ENCODE data around the gene WSB2.

WSB2 gene

GRCh38 chr12:118044577-118044976 lies 16.4 kb downstream of the WSB2 start:
- H3K4me3 ChIP-seq (ENCODE audit: low read length) = no peak overlapping the region
- DNase-seq (ENCODE audit: low read depth) = no peak
- TF ChIP-seq, protein P1, sequence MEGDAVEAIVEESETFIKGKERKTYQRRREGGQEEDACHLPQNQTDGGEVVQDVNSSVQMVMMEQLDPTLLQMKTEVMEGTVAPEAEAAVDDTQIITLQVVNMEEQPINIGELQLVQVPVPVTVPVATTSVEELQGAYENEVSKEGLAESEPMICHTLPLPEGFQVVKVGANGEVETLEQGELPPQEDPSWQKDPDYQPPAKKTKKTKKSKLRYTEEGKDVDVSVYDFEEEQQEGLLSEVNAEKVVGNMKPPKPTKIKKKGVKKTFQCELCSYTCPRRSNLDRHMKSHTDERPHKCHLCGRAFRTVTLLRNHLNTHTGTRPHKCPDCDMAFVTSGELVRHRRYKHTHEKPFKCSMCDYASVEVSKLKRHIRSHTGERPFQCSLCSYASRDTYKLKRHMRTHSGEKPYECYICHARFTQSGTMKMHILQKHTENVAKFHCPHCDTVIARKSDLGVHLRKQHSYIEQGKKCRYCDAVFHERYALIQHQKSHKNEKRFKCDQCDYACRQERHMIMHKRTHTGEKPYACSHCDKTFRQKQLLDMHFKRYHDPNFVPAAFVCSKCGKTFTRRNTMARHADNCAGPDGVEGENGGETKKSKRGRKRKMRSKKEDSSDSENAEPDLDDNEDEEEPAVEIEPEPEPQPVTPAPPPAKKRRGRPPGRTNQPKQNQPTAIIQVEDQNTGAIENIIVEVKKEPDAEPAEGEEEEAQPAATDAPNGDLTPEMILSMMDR (conservative IDR thresholded peaks at IDR 0.05; ENCODE audit: low read depth, low read length) = no peak

- H3K4me3 ChIP-seq (ENCODE audit: low read length) = no peak overlapping the region
- no peak for DNase-seq (ENCODE audit: low read depth)
- TF ChIP-seq, protein P1 (conservative IDR thresholded peaks at IDR 0.05; ENCODE audit: low read depth, low read length) = no peak
These were observed 16.9 kb downstream of the WSB2 start for GRCh38 chr12:118044075-118044474.

- no peak for DNase-seq (ENCODE audit: low read depth)
- TF ChIP-seq, protein P1 (conservative IDR thresholded peaks at IDR 0.05; ENCODE audit: low read depth, low read length) = no peak
- no peak overlapping the region for H3K4me3 ChIP-seq (ENCODE audit: low read length)
These were observed 18.9 kb downstream of the WSB2 start for GRCh38 chr12:118042091-118042490.

DNA sequence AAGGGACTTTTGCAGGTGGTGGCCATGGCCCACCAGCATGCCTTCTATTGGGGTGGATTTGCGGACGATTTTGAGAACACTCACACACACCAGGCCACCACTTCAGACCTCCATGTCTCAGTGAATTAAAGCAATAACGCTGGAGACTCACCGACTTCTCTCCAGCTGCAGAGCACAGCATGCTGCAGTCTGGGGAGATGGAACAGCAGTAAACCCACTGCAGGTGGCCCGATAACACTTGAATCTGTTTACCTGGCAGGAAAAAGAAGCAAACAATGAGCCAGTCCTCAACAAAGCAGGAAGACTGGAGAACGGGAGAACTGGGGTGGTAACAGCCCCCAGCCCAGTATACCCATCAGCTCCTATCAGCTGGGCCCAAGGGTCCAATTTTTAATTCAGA lies 22.8 kb downstream of the WSB2 start:
- TF ChIP-seq, protein P1 (conservative IDR thresholded peaks at IDR 0.05; ENCODE audit: low read depth, low read length) = no peak
- no peak for DNase-seq (ENCODE audit: low read depth)
- no peak overlapping the region for H3K4me3 ChIP-seq (ENCODE audit: low read length)

DNA sequence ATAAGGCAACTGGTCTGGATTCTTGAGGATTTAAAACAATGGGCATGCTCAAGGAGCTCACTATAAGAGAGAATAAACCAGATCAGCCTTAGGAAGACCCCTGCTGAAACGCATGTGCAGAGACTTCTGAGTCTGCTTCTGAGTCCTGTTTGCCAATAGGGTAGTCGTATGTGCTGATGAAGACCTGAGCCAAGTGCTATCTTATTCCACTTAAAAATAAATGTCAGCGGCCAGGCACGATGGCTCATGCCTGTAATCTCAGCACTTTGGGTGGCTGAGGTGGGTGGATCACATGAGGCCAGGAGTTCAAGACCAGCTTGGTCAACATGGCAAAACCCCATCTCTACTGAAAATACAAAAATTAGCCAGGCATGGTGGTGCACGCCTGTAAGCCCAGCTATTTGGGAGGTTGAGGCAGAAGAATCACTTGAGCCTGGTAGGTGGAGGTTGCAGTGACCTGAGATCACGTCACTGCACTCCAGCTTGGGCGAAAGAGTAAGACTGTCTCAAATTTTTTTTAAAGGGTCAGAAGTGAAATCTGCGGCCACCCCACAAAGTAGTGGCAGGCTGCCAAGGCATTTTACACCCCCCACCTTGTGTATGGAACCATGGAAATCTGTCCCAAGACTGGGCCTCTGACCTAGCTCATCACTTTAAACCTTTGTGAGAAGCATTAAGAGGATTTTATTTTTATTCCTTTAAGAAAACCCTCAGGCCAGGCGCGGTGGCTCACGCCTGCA lies 24.1 kb downstream of the WSB2 start:
- no peak for DNase-seq (ENCODE audit: low read depth)
- H3K4me3 ChIP-seq (ENCODE audit: low read length) = no peak overlapping the region
- TF ChIP-seq, protein P1 (conservative IDR thresholded peaks at IDR 0.05; ENCODE audit: low read depth, low read length) = no peak

- no peak overlapping the region for H3K4me3 ChIP-seq (ENCODE audit: low read length)
- TF ChIP-seq, protein P1 (conservative IDR thresholded peaks at IDR 0.05; ENCODE audit: low read depth, low read length) = peak; percentile 25
- DNase-seq (ENCODE audit: low read depth) = no peak
These were observed 25.6 kb downstream of the WSB2 start for GRCh38 chr12:118035190-118036041.

All from retinal pigment epithelial cell (primary cell).